Suprapubic skin (tissue), 4 donors: Measurements from ENCODE around the gene HBA1.

Experiments used
- EP300 ChIP-seq: sonication (generic); formaldehyde crosslinking; IDR thresholded peaks from one replicate; pipeline ENCODE4 v1.6.1; 2017; ENCODE audit warnings: antibody characterized with exemption
- POLR2A ChIP-seq, 2 donors: fragments of 450-650 bp; IDR thresholded peaks; one replicate each; pipeline ENCODE4 v1.6.1; 2017; ENCODE audit warnings: antibody characterized with exemption in 2 of 2, mild to moderate bottlenecking in 2 of 2, moderate library complexity in 2 of 2
- POLR2AphosphoS5 ChIP-seq, 3 donors: sonication (generic); formaldehyde crosslinking; IDR thresholded peaks; one replicate each; pipeline ENCODE4 v1.6.1; 2017; ENCODE audit warnings: antibody characterized with exemption in 3 of 3
- TF ChIP-seq, protein P1 (sequence below), 2 donors: fragments of 200-600 bp in 1 of 2; fragments of 450-650 bp in 1 of 2; sonication (generic) in 1 of 2; IDR thresholded peaks; one replicate each; pipeline ENCODE4 v1.5.1; 2016 to 2019; ENCODE audit warnings: antibody characterized with exemption in 2 of 2, mild to moderate bottlenecking in 1 of 2, moderate library complexity in 1 of 2

- TF ChIP-seq, protein P1, sequence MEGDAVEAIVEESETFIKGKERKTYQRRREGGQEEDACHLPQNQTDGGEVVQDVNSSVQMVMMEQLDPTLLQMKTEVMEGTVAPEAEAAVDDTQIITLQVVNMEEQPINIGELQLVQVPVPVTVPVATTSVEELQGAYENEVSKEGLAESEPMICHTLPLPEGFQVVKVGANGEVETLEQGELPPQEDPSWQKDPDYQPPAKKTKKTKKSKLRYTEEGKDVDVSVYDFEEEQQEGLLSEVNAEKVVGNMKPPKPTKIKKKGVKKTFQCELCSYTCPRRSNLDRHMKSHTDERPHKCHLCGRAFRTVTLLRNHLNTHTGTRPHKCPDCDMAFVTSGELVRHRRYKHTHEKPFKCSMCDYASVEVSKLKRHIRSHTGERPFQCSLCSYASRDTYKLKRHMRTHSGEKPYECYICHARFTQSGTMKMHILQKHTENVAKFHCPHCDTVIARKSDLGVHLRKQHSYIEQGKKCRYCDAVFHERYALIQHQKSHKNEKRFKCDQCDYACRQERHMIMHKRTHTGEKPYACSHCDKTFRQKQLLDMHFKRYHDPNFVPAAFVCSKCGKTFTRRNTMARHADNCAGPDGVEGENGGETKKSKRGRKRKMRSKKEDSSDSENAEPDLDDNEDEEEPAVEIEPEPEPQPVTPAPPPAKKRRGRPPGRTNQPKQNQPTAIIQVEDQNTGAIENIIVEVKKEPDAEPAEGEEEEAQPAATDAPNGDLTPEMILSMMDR (IDR thresholded peaks at IDR 0.05), result no peak
- no peak for TF ChIP-seq EP300
- no peak for TF ChIP-seq POLR2A (IDR thresholded peaks at IDR 0.05)
- TF ChIP-seq POLR2AphosphoS5 (IDR thresholded peaks at IDR 0.05), result no peak
Measured at GRCh38 chr16:168424-168823, 8.1 kb upstream of the HBA1 start.
